Measurements from ENCODE around the gene TMEM95.

TMEM95 gene

GRCh38 chr17:7355053-7355452 is at the start of gene TMEM95:
Gene TMEM95, plus strand, starts transcription at chr17:7355156. Its CDS starts 49 bp downstream, at chr17:7355205.
- no peak for DNase-seq (ENCODE audit: low read depth in 2 of 3, low spot score in 2 of 3)

- DNase-seq (ENCODE audit: low read depth in 2 of 3, low spot score in 2 of 3) = peak; percentile 99 to 100 (median 100)
Measured at GRCh38 chr17:7306911-7307685, 47.9 kb upstream of the TMEM95 start, which contains the start of gene EIF5A. Gene EIF5A, plus strand, starts transcription at chr17:7307628. Its CDS starts 2,008 bp downstream, at chr17:7309636.

- peak in 1 of 3 experiments; percentile 32 for DNase-seq (ENCODE audit: low read depth in 2 of 3, low spot score in 2 of 3)
Measured at GRCh38 chr17:7307686-7308624, 47.0 kb upstream of the TMEM95 start.

GRCh38 chr17:7308625-7309433 is 46.1 kb upstream of the TMEM95 start:
- peak in 2 of 3 experiments; percentile 52 to 69 for DNase-seq (ENCODE audit: low read depth in 2 of 3, low spot score in 2 of 3)

GRCh38 chr17:7309628-7310027 is 45.3 kb upstream of the TMEM95 start:
- no peak for DNase-seq (ENCODE audit: low read depth in 2 of 3, low spot score in 2 of 3)

- no peak for DNase-seq (ENCODE audit: low read depth in 2 of 3, low spot score in 2 of 3)
Measured at GRCh38 chr17:7311110-7311705, 43.7 kb upstream of the TMEM95 start.

- no peak for DNase-seq (ENCODE audit: low read depth in 2 of 3, low spot score in 2 of 3)
Measured at GRCh38 chr17:7312432-7313087, 42.4 kb upstream of the TMEM95 start.

GRCh38 chr17:7313088-7313889 is 41.7 kb upstream of the TMEM95 start:
- no peak for DNase-seq (ENCODE audit: low read depth in 2 of 3, low spot score in 2 of 3)

- no peak for DNase-seq (ENCODE audit: low read depth in 2 of 3, low spot score in 2 of 3)
Measured at GRCh38 chr17:7313890-7314718, 40.9 kb upstream of the TMEM95 start.

- peak; percentile 84 to 92 (median 87) for DNase-seq (ENCODE audit: low read depth in 2 of 3, low spot score in 2 of 3)
Measured at GRCh38 chr17:7314719-7315569, 40.0 kb upstream of the TMEM95 start, which contains the start of gene GPS2. Gene GPS2, minus strand, starts transcription at chr17:7315360. Its CDS starts 308 bp downstream, at chr17:7315052.

GRCh38 chr17:7315570-7316235 is 39.3 kb upstream of the TMEM95 start:
- no peak for DNase-seq (ENCODE audit: low read depth in 2 of 3, low spot score in 2 of 3)

GRCh38 chr17:7317161-7317803 is 37.7 kb upstream of the TMEM95 start:
- DNase-seq (ENCODE audit: low read depth in 2 of 3, low spot score in 2 of 3) = no peak

- DNase-seq (ENCODE audit: low read depth in 2 of 3, low spot score in 2 of 3) = no peak
Measured at GRCh38 chr17:7318121-7318860, 36.7 kb upstream of the TMEM95 start.

GRCh38 chr17:7321466-7321865 is 33.5 kb upstream of the TMEM95 start:
- no peak for DNase-seq (ENCODE audit: low read depth in 2 of 3, low spot score in 2 of 3)

- no peak for DNase-seq (ENCODE audit: low read depth in 2 of 3, low spot score in 2 of 3)
Measured at GRCh38 chr17:7322520-7323194, 32.3 kb upstream of the TMEM95 start.

Measured in activated CD8-positive, alpha-beta memory T cell treated with anti-CD3 and anti-CD28 coated beads for 48 hours (primary cell).